GM21528 (cell line): ENCODE data around the gene CUL4A.

Source experiments
- ATAC-seq: cut with Tn5 transposase; IDR thresholded peaks from one replicate; pipeline ENCODE4 v1.9.1; 2021; ENCODE audit warnings: mild to moderate bottlenecking, moderate library complexity; ENCODE audit not compliant: unreplicated experiment, low FRiP score

Gene CUL4A

DNA sequence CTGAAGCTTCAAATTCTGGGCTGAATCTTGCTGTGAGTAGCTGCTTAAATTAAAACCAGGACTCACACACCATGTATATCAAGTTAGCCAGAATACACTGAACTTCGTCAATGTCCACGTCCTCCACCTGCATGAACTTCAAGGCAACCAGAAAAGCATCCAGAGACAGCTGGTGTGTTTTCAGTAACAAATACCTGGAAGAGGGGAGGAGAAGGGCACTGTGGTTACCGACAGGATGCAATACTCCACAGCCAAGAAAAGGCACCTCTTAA, 30.6 kb upstream of the CUL4A start:
- ATAC-seq = no peak

DNA sequence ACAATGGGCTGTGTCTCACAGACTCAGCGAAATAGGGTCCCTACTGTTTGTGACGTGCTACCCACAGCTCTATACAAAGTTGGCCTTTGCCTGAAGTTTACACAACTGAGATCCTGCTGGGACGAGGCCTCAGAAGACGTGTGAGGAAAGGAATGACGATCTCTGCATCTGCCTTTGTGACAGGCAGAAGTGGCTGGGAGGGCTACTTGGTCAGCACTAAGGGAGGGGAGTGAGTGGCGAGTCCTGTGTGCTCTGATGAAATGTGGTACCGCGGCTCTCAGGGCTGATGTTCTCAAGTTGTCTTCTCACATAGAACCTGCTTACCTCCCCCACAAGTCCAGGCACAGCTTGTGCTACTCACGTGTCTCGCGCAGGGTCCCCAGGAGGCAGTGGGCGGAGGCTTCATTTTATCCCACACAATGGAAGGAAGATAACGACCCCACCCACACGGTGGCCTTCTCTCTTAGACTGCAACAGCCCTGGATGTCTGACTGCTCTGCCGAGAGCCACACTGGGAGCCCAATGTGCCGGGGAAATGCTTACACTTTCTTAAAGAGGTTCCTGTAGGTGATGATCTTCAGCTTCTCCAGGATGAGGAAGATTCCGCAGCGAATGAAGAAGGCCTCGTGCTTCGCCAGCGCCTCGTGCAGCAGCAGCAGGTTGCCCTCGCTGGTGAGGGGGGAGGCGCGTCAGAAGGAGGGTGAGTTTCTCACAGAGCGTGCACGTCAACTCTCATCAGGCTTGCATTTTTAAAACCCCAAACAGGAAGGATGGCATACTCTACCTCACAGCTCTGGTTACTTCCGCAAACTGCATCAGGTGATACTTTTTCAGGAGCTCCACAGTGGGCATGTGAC, 29.8 kb upstream of the CUL4A start:
- ATAC-seq = no peak

DNA sequence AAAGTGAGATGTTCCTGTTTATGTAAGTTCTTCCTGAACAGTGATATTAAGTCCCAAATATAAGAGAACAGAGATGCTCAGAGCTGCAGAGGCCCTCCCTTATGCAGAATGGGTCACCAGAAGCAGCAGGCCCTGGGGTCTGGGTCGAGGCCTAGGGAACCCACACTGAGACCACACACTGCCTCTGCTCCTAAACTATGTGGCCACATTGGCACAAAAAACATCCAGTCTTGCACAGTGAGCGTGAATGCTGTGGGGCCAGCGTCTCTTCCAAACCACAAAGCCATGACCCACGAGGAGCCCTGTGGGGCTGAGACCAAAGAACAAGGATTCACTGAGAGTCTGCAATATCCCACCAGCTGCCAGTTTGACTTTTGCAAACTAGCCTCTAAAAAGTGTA, 27.4 kb upstream of the CUL4A start:
- no peak for ATAC-seq

DNA sequence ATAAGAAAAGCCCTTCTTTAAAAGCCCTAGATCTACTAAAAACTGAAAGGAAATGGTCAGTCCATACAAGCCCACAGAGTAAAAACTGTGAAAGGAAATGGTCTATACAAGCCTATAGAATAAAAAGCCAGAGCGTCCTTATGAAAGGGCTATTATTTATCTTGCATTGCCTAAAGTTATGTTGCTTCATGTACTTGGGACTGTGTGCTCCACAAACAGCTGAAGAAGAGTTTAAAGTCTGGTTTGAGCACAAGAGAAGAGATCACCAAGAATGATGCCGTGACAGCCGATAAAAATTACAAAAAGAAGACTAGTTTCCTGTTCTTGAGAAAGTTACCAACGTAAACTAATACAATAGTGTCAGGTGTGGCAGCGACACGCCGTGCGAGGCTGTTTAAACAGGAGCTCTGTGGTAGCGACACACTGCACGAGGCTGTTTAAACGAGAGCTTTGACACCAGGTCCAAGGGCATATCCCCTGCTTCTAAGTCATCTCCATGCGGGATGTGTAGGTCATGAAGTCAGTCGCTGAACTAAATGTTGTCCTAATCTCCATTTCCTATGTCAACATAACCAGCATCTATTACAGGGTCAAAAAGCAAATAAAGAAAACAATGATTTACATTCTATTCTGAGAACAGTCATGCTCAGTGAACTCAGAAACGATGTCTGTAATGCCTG, 25.8 kb upstream of the CUL4A start:
- ATAC-seq = no peak

DNA sequence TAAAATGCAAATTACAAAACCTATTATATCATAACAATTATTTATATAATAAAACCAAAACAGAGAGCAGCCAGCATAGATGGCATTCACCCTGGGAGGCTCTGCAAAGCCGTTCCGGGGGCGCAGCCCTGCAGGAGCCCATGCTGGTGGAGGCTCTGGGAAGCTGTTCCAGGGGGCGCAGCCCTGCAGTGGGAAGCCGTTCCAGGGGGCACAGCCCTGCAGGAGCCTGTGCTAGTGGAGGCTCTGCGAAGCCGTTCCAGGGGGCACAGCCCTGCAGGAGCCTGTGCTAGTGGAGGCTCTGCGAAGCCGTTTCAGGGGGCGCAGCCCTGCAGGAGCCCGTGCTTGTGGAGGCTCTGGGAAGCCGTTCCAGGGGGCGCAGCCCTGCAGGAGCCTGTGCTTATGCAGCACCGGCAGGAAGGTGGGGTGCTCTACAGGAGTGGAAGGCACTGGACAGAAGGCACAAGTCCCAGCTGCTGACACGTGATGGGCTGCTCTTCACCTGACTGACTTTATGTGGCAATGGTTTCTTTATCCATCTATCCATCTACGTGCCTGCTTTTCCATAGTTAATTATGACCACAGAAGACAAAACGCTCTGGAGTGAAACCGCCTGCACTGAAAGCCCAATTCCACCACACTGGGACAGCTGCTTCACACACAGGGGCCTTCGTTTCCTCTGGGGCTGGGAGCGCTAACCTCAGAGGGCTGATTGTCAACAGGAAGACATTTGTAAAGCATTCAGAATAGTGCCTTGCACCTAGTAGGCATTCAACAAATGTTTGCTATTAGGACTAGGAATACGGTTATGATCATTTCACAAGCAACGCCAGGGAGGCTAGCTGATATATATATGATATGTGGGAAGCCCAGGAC, 24.6 kb upstream of the CUL4A start:
- ATAC-seq = no peak

DNA sequence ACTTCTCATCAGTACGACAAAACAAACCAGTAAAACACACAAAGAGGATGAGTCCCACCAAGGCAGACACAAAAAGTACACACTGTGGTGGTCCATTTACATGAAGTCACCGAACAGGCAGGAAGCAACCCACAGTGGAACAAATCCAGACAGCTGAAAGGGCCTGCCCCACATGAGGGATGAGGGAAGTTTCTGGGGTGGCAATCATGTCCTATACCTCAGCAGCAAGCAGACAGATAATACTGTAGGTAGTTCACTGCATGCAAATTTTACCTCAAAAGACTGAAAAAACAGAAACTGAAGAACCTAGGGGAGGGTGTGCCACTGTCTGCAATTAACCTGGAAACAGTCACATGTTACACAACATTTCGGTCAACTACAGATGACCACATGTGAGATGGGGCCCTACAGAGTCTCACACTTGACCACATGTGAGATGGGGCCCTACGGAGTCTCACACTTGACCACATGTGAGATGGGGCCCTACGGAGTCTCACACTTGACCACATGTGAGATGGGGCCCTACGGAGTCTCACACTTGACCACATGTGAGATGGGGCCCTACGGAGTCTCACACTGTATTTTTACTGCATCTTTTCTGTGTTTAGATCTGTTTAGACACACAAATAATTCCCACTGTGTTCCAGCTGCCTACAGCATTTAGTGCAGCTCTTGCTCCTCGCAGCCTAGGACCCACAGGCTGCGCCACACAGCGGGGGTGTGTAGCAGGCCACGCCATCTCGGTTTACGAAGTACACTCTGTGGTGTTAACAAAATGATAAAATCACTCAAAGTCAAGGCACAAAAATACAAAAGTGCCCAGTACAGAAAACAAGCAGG, 23.1 kb upstream of the CUL4A start:
- peak; percentile 85 for ATAC-seq

DNA sequence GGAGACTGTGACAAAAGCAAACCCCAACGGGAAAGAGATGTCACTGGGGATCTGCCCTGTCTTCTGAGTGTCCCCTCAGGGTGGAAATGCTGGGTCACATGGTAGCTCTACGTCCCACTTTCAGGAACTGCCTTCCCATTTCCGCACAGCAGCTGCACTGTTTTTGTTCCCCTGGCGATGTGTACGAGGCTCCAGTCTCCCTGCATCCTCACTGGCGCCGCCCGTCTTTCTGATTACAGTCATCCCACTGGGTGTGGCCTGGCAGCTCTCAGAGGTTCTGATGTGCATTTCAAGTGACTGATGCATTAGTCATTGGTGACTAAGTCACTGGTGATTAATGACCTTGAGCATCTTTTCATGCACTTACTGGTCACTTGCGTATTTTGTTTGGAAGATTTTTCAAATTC, 22.1 kb upstream of the CUL4A start:
- no peak for ATAC-seq

DNA sequence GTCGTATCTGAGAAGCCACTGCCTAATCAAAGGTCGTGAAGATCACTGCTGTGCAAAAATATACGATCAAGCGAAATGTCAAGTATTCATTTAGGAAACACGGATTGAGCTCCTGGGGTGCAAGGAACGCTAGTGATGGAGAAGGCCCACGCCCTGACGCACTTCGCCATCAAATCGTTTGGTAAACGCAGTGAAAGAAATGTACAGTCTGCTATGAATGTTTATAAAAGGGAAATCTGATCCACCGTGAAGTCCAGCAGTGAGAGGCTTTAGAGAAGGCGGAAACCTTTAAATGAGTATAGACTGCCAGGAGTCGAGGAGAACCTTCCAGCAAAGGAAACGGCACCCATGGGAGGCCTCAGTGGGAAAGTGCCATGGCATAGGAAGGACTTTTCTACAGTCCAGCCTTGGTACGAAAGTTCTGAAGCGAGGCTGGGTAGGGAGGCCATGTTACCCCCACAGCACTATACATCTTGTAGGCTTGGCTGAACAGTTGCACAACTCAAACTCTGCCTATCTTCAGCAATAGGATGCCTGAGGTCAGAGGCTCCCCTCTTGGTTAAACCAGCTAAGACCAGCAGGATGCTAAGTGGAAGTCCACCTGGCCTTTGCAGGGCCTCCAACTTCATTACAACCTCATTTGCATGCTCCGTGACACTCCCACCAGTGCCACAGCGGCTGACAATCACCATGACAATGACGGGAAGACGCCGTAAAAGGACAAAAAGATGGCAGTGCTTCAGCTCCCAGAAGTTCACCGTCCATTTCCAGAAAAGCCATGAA, 21.3 kb upstream of the CUL4A start:
- ATAC-seq = no peak

DNA sequence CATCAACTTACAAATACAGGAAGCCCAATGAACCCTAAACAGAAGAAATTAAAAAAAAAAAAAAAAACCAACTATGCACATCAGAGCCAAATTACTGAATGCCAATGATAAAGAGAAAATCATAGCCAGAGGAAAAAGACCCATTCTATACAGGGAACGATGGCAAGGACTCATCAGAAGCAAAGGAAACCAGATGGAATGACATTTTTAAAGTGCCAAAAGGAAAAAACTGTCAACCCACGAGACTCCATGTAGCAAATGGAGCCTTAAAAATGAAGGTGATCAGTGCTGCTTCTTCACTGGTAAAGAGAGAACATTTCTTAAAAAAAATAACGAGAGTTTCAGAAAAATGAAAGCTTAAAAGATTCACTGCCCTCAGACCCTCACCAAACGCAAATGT, 19.2 kb upstream of the CUL4A start:
- ATAC-seq = no peak

DNA sequence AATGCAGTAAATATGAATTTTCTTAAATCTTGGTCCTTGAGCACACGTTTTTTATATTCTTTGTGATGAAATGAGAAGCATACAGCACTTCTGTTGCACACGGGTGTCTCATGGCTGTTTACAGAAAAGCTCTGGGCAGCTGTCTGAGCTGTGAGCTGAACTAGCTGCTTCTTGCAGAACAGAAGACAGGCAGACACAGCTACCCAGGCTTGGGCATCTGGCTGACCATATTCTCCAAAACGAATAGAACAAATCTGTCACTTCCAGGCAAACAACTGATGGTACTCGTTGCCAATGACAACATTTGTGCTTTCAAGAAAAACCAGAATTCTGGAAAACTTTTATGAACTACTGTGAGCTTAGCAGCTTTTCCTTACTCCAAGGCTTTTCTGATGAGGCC, 17.1 kb upstream of the CUL4A start:
- no peak for ATAC-seq

DNA sequence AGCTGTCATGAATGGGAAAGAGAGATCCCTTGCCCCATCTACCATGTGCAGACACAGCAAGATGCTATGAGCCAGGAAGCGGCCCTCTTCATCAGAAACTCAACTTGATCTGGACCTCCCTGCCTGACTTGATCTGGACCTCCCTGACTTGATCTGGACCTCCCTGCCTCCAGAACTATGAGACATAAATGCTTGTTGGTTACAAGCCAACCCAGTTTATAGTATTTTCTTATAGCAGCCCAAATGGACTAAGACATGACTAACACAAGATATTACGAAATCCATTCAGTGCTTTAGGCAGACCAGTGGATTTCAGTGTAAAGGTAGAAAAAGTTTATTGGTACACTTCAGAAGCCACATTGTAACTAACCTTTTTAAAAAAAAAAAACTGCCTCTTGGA, 16.5 kb upstream of the CUL4A start:
- no peak for ATAC-seq

DNA sequence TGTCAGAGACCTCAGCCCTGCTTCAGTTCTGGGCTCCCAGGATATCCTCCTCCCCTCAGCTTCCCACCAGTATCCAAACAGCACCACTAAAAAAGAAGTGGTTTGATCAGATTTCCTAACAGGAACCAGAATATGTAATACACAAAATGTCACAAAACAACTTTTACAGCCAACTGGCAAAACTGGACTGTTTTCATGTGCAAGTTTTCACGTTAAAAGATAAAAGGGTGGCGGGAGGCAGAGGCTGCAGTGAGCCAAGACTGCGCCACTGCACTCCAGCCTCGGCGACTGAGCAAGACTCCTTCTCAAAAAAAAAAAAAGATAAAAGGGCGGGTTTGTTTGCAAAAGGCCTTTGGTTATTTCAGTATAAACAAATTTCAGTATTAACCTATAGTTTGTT, 14.1 kb upstream of the CUL4A start:
- ATAC-seq = no peak

DNA sequence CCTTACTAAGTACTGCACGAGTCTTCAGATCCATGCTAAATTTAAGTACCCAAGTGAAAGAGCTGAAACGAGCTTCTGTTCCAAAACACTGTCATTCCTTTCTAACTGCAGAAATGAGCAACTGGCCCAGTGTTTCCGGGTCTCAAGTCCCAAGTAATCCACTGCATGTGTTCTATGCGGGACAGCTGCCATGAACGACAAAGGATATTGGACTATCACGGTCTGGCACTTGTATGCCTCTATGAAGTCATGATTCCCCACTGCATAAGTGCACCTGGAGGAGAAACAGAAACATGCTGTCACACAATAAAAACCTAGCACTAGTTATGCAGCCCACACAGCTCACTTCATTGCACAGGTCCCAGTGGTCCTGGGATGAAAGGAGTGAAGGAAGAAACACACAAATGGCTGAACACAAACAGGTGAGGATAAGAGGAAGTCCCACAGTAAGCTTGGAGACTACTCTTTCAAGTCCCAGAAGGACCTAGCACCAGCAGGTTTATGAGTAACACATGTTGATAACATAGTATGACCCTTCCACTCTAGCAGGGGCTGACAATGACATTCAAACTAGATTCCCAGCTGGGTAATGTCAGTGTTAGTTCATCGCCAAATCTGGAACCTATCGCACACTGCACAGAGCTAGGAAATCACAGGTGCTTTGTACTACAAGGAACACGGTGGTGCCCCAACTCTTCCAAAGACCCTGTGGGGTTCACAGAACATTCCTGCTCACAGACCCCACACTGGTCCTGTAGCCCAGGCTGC, 12.3 kb upstream of the CUL4A start:
- ATAC-seq = no peak

DNA sequence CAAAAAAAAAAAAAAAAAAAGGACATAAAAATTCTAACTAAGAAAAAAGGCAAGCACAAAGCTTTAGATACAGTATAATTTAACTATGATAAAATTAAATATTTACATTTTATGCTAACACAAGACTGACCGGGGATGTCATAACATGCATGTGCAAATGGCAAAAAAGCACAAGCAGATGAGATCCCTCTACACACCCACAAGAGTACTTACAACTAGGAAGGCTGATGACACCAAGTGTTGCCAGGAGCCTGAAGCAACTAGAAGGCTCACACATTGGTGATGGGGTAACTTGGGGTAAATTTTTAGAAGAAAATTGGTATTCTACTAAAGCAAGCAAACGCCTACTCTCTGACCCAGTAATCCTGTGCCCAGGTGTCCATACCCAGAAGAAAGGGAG, 7.6 kb upstream of the CUL4A start:
- ATAC-seq = no peak

DNA sequence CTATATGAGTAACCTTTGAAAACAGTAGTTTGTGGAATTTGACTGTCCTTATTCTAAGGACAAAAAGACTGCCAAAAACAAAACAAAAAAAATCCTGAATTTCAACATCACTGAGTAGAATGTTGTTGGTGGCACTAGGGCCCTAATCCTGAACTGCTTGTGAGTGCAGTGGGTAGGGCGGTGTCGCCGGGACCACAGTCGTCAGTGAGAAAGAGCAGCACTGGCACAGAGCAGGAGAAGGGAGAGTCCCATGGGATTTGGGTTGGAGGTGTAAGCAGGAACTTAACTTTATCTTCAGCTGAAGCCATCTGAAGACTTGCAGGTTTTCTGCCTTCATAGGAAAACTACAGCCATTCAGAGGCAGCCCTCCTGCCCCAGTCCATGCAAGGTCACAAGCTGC, 6.5 kb upstream of the CUL4A start:
- ATAC-seq = no peak

DNA sequence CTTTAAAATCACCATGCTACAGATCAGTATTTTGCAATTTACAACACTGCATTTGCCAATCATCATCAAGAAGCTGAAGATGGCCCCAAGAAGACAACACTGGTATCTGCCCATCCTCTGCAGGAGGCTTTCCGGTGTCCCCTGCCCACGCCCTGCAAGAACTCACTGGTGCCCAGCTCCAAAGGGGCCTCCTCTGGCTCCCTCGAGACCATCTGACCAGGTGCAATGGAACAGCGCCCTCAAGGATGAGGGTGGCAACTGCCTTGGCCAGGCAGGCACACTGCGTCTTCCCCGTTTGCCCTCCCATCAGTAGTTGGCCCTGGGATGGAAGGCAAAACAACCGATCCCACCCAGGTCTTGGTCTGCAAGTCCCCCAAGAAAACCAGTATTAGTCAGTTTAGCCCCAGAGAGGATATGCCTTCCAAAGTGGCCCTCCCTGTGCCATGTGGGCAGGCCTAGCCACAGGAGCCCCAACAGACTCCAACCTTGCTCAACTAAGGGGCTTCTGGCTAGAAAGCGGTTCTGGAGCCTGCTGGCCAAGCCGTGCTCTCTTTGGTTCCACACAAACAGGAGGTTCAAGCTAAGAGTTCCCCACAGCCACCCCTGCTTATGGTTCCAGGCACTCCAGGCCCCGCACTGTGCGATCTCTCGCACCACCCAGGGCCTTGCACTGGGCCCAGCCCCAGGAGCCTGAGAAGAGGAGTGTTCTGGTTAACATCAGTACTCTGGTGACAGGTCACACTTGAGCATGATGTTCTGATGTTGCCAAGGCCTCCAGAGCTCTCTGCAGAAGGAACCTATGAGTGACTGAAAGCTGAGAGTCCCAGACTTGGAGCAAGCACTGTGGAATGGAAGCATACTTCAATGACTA, 5.7 kb upstream of the CUL4A start:
- ATAC-seq = no peak

DNA sequence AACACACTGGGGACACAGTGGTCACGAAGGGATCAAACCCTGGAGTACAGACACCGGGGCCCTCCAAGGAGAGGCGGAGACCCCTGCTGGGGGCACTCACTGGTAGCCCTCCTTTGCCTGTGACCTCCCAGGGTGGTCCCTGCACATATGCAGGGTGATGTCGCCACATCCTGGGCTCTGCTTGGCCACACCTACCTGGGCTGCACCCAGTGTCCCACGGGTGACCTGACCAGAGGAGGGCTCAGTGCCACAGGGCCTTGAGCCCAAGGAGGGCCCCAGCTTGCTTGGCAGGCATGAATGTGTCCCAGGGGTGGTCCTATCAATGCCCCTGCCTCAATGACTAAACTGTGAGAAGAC, 5.1 kb upstream of the CUL4A start:
- no peak for ATAC-seq

DNA sequence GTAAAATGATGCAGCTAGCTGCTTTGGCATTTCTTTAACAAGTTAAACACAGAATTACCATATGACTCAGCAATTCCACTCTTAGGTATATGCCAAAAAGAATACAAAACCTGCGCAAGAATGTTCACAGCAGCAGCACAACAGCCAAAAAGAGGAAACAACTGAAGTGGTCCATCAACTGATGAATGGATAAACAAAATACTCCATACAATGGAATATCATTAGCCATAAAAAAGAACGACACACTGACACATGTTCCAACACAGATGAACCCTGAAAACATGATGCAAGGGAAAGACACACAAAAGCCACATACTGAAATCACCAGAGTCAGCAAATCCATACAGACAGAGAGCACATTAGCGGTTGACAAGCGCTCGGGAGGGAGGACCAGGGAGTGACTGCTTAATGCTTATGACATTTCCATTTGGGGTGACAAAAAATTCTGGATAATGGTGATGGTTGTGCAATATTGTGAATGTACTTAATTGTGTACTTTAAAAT, 3.9 kb upstream of the CUL4A start:
- ATAC-seq = no peak
